ENCODE measurements around the gene DAZAP2.

- TF ChIP-seq CTCF (IDR thresholded peaks at IDR 0.05; ENCODE audit: poor library complexity, severe bottlenecking) (no peak), POLR2AphosphoS5 (IDR thresholded peaks at IDR 0.05) (no peak), EZH2 (IDR thresholded peaks at IDR 0.05; ENCODE audit: borderline replicate concordance, insufficient read depth, low read length, poor library complexity, severe bottlenecking) (no peak)
Observed at GRCh38 chr12:51245476-51246253, 7.0 kb downstream of the DAZAP2 start.

Measured in neural cell (in vitro differentiated cells).